ENCODE measurements around the gene FBXL7.

FBXL7 gene

GRCh38 chr5:15717001-15717400 is 217.0 kb downstream of the FBXL7 start:
- DNase-seq (ENCODE audit: low read depth), result no peak

DNA sequence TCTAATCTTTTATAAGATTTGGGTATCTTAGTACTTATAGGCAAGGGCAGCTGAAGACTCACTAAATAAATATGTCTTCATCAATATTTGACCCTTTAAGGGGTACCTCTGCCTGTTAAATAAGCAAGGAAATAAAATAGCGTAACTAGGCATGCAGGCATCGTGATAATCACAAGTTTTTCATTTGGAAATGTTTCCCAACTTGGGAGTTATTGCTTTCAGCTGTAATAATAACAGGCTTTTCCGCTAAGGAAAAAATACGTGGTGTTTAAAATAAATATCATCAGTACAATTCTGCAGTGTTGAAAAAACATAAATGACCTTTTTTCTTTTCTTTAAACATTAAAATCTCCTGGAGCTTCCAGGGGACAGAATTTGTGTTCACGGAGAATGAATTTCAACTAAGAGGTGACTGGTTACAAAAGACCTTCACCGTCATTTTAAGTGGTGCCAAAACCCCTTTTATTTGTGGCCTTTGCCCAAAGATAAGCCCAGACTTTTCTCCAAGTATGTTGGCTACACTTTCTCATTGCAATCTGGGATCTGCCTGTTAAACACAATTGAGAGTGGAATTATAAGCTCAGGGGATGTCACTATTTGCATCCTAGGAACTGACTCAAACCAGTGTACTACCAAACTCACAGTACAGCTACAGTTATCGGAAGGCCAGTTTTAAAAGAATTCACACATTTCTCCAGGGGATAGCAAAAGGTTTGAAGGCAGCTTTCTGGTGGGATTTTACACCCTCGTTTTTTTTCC is 218.6 kb downstream of the FBXL7 start:
- DNase-seq (ENCODE audit: low read depth), result no peak

- no peak for DNase-seq (ENCODE audit: low read depth)
Observed at GRCh38 chr5:15719784-15720183, 219.8 kb downstream of the FBXL7 start.

- DNase-seq (ENCODE audit: low read depth), result no peak
Observed at GRCh38 chr5:15720515-15720914, 220.5 kb downstream of the FBXL7 start.

- DNase-seq (ENCODE audit: low read depth), result no peak
Observed at GRCh38 chr5:15722305-15722704, 222.3 kb downstream of the FBXL7 start.

DNA sequence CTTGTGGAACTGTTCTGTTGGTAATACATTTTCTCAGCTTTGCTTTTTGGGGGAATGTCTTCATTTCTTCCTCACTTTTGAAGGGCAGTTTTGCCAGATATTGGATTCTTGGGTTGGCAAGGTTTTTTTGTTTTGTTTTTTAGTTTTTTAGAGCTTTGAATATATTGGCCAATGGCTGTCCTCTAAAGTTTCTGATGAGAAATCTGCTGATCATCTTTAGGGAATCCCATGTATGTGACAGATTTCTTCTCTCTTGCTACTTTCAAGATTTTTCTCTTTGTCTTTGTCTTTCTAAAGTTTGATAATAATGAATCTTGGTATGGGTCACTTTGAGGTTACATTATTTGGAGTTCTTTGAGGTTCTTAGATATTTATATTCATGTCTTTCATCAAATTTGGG is 227.4 kb downstream of the FBXL7 start:
- DNase-seq (ENCODE audit: low read depth), result no peak

DNA sequence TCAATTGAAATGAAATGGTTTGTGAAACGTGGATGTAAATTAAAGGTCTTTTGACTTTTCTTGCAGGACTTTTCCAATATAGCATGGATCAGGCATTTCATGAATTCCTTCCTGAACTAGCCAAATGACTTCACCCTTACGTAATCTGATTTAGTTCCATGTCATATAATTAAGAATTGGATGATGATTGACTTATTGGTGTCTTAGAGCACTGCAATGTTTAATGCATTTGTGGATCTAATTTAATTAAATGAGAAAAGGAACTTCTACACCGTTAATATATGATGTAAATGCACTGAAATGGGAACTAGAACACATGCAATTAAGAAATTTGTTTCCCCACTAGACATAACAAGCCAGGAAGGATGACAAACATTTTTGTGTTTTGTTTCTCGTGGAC is 228.8 kb downstream of the FBXL7 start:
- no peak for DNase-seq (ENCODE audit: low read depth)

DNA sequence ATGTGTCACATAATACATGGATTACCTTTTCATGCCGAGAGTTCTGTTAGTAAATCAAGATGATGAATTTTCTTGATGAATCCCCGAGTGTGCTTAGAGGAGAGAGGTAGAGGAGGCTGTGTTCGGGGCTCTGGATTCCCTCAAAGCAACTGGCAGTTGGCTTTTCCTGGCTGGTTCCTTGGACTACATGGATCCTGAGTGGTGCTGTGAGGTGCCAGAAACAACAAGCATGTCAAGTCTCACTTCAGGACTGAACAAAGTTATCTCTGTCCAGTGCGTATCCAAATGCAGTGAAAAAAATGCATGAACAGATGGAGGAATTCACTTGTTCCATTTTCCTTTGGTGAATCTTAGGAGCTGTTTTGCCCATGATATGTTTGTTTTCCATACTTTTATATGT is 231.7 kb downstream of the FBXL7 start:
- DNase-seq (ENCODE audit: low read depth), result no peak

GRCh38 chr5:15734058-15734457 is 234.1 kb downstream of the FBXL7 start:
- no peak for DNase-seq (ENCODE audit: low read depth)

DNA sequence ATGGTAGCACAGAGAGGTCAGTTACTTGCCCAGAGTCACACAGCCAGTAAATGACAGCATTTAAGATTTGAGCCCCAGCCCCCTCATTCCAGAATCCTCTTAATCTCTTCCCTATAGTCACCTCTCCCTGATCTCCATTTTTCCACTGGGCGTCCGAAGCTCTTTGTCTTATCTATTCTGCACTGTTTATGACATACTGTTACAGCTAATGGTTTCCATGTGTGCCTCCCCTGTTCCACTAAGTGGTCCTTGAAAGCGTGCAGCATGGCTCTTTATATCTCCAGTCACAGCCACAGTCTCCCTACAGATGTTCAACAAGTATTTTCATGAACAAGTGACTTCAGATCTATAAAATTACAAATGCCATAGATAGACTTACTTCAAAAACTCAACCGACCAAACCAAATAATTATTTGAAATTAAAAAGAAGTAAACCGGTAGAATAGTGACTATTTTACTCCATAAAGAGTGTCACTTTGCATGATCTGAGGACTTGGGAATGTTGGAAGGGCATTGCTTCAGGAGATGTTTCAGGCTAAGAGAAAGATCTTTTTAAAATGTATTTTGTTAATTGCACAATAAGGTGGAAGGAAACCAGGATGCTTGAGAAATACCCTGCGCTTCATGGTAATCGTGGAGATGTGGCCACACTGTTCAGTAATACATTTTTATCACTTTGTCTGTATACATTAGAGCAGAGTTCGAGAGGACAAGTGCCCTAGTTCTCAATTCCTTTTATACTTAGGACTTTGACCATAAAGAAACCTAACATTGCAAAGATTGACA is 237.2 kb downstream of the FBXL7 start:
- no peak for DNase-seq (ENCODE audit: low read depth)

DNA sequence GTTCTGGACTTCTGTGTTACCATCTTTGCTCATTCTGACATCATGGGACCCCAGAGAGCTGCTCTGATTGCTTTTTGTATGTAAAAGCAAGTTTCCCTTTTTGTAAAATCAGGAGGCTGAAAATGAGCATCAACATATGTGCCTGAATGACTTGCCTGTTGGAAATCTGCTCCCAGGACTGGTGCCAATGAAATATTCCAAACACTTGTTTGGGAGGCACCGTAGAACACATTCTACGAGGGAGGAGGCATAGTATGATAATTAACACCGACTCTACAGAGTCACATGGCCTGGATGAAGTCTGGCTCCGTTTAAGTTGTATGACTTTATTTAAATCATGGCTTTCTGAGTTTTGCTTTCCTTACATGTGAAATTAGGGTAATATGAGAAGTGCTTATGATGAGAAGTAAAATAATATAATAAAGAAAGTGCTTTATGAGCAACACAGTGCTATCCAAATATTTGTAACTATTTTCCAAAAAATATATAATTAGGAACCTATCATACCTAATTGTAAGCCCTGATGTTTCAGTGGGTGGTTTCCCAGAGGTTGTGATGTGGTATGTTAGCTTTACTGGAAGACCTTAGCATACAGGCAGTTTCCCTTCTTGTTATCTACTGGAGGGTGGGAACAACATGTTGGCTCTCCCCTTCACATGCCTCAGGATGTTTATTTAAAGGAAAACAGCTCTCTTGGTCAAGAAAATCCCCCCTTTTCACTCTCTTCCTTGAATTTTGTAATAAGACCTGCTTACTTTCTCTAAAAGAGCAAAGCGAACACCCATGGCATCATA is 238.1 kb downstream of the FBXL7 start:
- no peak for DNase-seq (ENCODE audit: low read depth)

GRCh38 chr5:15740383-15740782 is 240.4 kb downstream of the FBXL7 start:
- no peak for DNase-seq (ENCODE audit: low read depth)

DNA sequence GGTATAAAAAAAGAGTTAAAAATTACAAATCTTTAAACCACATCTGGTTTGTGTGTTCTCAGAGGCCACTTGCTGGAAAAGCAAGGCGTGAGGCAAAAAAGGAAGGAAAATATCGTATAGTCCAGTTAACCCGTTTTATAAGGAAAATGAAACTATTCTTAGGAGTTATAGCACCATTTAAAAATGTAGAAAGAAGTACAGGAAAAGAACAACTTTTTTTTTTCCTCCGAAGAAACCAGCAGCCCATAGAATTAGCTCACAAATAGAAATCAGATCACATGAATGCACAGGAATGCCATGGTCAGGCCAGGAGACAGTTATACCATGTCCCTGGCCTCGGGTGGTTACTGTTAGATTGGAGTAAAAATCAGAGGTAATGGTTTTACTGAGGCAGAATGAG is 241.6 kb downstream of the FBXL7 start:
- no peak for DNase-seq (ENCODE audit: low read depth)

GRCh38 chr5:15746833-15747232 is 246.9 kb downstream of the FBXL7 start:
- DNase-seq (ENCODE audit: low read depth), result no peak

- no peak for DNase-seq (ENCODE audit: low read depth)
Observed at GRCh38 chr5:15748266-15748665, 248.3 kb downstream of the FBXL7 start.

GRCh38 chr5:15752663-15753285 is 252.8 kb downstream of the FBXL7 start:
- DNase-seq (ENCODE audit: low read depth), result no peak

DNA sequence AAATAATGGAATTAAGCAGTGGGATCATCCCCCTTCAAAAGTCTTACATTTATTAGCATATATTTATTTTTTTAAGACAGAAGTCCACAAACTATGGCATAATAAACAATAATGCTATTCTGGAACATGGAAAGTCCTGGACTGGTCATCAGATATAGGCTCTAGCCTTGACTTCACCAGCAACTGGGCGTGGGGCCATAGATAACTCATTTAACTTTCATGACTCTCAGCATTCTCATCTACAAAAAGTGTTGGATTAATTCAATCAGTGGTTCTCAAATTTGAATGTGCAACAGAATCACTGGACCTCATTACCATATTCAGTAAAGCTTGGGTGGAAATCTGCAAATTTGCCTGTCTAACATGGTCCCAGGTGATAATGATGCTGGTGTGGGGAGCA is 253.8 kb downstream of the FBXL7 start:
- no peak for DNase-seq (ENCODE audit: low read depth)

DNA sequence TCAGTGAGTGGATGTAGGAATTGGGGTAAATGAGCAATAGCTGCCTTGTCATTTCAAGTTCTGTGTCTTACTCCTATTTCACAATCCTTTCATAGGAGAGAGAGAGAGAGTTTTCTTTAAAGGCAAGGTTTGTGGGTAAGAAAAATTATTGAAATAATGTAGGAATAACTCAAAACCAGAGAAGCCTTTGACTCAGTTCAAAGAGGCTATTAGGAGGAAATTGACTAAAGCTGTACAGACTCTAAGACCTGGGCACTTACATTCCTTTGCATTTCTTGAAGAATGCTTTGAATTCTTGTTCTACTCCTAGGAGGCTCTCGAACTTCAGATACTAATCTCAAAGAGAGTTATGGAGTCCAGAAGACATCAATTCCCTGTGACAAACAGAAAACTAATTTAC is 257.1 kb downstream of the FBXL7 start:
- no peak for DNase-seq (ENCODE audit: low read depth)

DNA sequence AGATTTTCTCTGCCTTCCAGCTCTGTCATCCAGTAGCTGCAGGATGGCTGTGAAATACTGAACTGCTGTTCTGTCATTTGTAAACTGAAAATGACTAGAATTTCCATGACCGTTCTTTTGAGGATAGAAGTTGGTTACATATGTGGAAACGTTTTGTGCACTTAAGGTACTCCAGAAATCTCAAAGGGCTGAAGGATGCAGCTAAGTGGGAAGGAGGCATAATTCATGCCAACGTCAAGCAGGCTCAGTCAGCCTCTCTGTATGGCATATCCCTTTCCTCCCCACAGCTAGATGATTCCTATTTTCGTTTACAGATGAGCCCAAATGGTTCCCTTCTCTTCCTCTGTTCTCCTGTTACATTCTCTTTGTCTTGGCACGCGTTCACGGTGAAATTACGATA is 257.6 kb downstream of the FBXL7 start:
- DNase-seq (ENCODE audit: low read depth), result no peak

DNA sequence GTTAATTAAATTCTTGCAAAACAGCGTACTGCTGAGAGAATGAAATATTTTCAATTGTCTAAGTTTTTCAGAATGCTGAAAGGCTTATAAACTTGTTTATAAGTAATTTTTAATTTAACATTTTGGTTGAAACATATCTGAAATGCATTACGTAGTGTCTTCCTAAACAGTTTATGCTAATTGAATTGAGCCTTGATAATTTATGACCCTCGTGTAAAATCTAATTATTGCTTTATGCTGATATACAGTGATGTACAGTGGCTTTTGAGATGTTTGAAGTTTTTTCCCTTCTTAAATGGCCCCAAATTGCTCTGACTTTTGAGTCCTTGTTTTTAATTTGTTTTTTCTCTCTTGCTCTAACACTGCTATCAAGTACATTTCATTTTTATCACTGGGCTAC is 262.7 kb downstream of the FBXL7 start:
- DNase-seq (ENCODE audit: low read depth), result no peak

DNA sequence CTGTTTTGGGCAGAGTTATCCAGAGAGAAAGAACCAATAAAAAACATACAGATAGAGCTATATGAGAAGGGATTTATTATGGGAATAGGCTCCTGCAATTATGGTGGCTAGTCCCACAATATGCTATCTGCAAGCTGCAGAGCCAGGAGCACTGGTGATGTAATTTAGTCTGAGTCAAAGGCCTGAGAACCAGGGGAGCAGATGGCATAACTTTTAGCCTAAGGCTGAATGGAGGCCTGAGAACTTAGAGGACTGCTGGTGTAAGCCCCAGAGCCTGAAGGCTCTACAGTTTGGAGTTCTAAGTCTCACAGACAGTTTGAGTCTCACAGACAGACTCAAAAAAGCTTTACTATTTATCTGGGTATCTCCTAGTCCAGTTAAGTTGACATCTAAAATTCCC is 263.8 kb downstream of the FBXL7 start:
- no peak for DNase-seq (ENCODE audit: low read depth)

DNA sequence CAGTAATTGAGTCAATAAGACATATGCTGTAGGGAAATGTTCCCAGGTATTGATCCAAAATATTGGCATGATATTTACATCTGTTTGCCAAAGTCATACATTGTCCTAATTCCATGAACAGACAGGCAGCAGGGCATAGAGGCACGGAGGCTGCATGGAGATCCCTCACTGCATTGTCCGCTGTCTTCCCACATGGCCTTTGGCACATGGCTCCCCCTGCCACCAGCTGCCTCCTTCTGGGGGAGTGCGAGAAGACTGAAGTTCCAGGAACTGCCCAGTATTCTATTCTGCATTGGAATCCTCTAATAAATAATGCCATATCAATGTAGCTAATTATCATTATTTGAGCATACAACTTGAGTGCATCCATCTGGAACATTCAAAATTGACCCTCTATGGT is 269.0 kb downstream of the FBXL7 start:
- DNase-seq (ENCODE audit: low read depth), result no peak
